Gastroesophageal sphincter (tissue), 3 donors: Measurements from ENCODE around the gene CTSF.

Source experiments
- EP300 ChIP-seq: sonication (generic); formaldehyde crosslinking; IDR thresholded peaks from one replicate; pipeline ENCODE4 v1.6.1; 2017; ENCODE audit warnings: antibody characterized with exemption, mild to moderate bottlenecking
- POLR2A ChIP-seq, 2 donors: fragments of 450-650 bp; IDR thresholded peaks; one replicate each; pipeline ENCODE4 v1.6.1; 2017; ENCODE audit warnings: antibody characterized with exemption in 2 of 2, mild to moderate bottlenecking in 2 of 2, moderate library complexity in 1 of 2
- TF ChIP-seq, protein P1 (sequence below), 4 experiments: fragments of 200-600 bp in 2 of 4; fragments of 450-650 bp in 2 of 4; sonication (generic) in 1 of 4; IDR thresholded peaks; one replicate each; pipeline ENCODE4 v1.5.1; 2017 to 2019; ENCODE audit warnings: antibody characterized with exemption in 4 of 4, mild to moderate bottlenecking in 2 of 4, moderate library complexity in 2 of 4

DNA sequence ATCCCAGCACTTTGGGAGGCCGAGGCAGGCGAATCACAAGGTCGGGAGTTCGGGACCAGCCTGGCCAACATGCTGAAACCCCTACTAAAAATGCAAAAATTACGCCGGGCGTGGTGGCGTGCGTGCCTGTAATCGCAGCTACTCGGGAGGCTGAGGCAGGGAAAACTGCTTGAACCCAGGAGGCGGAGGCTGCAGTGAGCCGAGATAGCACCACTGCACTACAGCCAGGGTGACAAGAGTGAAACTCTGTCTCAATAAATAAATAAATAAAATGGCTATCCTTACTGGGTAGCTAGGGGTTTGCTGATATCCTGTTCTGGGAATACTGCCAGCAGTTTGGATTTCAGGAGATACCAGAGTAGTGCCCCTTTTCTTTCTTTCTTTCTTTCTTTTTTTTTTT, 45.7 kb upstream of the CTSF start:
- TF ChIP-seq, protein P1, sequence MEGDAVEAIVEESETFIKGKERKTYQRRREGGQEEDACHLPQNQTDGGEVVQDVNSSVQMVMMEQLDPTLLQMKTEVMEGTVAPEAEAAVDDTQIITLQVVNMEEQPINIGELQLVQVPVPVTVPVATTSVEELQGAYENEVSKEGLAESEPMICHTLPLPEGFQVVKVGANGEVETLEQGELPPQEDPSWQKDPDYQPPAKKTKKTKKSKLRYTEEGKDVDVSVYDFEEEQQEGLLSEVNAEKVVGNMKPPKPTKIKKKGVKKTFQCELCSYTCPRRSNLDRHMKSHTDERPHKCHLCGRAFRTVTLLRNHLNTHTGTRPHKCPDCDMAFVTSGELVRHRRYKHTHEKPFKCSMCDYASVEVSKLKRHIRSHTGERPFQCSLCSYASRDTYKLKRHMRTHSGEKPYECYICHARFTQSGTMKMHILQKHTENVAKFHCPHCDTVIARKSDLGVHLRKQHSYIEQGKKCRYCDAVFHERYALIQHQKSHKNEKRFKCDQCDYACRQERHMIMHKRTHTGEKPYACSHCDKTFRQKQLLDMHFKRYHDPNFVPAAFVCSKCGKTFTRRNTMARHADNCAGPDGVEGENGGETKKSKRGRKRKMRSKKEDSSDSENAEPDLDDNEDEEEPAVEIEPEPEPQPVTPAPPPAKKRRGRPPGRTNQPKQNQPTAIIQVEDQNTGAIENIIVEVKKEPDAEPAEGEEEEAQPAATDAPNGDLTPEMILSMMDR (IDR thresholded peaks at IDR 0.05) = no peak
- TF ChIP-seq POLR2A (IDR thresholded peaks at IDR 0.05) (no peak), EP300 (no peak)
